GM10266 (cell line): Measurements from ENCODE around the gene SLC38A10.

ENCODE experiments used
- DNase-seq: peaks from one replicate; pipeline ENCODE4 v3.0.0; 2012; ENCODE audit errors: extremely low spot score
- CTCF ChIP-seq: IDR thresholded peaks from 2 replicates; pipeline ENCODE4 v1.5.1; 2012; ENCODE audit warnings: mild to moderate bottlenecking, low read depth; ENCODE audit not compliant: control insufficient read depth, insufficient read depth; ENCODE audit errors: missing control alignments

Gene SLC38A10

GRCh38 chr17:81277946-81278693 is 17.0 kb downstream of the SLC38A10 start:
- TF ChIP-seq CTCF: no peak
- DNase-seq: no peak

DNA sequence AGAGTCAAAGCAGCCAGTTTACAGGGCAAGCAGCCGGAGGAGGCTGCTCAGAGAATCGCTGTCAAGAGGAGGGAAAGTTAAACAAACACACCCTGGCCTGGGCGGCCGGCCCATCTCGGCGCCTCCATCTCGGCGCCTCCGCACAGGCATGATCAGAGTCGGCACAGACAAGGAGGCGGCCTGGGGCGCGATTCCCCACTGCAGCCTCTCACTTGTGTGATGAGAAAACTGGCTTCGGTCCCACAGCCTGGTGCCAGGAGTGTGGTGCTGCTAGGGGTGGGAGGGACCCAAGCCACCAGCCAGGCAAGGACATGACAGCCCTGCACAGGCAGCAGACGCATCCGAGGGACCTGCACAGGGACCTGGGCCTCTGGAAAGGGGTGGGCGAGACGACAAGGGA is 17.7 kb downstream of the SLC38A10 start:
- no peak for TF ChIP-seq CTCF
- DNase-seq: no peak

DNA sequence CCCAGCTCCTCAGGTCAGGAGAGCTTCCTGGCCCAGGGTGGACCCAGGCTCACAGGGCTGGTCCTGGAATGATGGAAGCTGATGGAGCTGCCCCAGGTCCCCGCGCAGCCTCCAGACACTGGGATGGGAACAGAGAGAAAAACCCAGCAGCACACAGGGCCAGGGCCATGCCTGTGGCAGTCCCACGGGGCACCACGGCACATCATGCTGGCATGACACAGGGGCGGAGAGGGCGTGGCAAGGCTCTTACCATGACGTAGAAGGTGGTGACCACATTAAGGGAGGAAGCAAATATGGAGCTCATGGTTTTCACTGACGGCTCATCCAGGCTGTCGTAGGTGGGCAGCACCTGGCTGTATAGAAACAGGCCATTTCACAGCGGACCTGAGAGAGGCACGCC is 18.3 kb downstream of the SLC38A10 start:
- no peak for TF ChIP-seq CTCF
- no peak for DNase-seq

- no peak for TF ChIP-seq CTCF
- DNase-seq: no peak
Observed at GRCh38 chr17:81274471-81274855, 20.6 kb downstream of the SLC38A10 start.

DNA sequence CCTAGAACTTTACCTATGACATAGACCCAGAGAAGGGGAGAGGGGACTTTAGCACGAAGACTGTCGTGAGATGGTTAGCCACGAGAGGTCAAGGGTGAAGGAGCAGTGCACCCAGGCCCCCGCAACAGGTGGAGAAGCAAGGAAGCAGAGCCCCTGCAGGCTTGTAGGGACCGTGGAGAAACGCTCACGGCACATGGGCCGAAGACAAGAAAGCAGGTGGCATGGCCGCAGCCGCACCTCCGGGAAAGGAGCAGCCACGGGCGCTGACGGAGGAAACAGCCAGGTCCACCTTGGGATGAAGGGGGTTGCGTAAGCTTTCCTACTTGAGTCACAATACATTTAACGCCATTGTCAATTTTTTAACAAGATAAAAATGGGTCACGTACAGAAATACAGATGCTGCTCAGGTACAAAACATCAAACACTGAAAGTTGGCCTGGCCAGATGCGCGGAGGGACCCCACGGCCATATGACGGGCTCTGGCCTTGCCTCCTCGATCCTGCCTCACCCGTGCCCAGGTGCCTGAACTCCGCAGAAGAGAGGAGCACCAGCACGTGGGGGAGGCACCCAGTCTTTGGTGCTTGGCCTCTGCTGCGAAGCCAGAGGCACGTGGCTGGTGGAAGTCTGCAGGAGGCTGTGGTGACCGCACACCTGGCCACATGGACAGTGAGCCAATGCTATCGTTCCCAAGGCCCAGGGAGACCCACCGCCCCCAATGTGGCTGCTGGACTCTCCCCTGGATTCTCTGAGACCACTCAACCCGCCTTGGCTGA is 21.2 kb downstream of the SLC38A10 start:
- no peak for DNase-seq
- TF ChIP-seq CTCF: no peak

DNA sequence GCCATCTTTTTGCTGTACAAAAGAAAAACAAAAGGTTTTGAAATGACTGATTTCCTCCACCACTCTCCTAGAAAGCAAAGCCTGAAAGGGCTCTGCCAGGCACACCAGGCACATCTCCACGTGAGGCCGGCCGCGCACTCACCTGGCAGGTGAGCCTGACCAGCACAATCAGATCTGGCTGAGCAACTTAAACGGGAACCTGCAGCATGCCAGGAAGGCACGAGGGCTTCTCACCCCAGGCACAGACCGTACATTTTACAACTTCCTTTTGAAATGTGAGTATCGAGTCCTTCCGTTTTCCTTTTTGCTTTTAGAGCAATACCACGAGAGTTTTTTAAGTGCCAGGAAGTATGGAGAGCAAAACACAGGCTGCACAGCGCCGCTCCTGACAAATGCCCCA is 22.5 kb downstream of the SLC38A10 start:
- no peak for DNase-seq
- no peak for TF ChIP-seq CTCF

GRCh38 chr17:81271226-81271625 is 23.9 kb downstream of the SLC38A10 start:
- no peak for DNase-seq
- no peak for TF ChIP-seq CTCF
